Body of pancreas (tissue), 4 donors: ENCODE measurements around the gene SFXN3. TPM values are rescaled to one million over a fixed set of nuclear protein-coding genes. Genes with fewer than 3 reads are reported as not detected.

ENCODE experiments used
- ATAC-seq: fragments of 150-250 bp; one replicate; pipeline ENCODE4 v1.9.1; 2016
- DNase-seq, 4 donors: peaks; one replicate each; pipeline ENCODE4 v3.0.0-alpha.2; 2019
- H3K27ac ChIP-seq, 4 donors: fragments of 200-600 bp; sonication (generic); 1 replicate in 3 of 4; 2 replicates in 1 of 4; pipeline versions ENCODE4 v1.5.1 to v1.6.1; 2016 to 2019; ENCODE audit warnings: mild to moderate bottlenecking in 1 of 4, mixed read lengths in 1 of 4, moderate library complexity in 1 of 4
- H3K27me3 ChIP-seq, 2 donors: fragments of 200-600 bp; sonication (generic); one replicate each; pipeline ENCODE4 v1.6.0; 2016; ENCODE audit warnings: mild to moderate bottlenecking in 1 of 2
- H3K36me3 ChIP-seq, 2 donors: fragments of 200-600 bp; sonication (generic); replicated peaks in 1 of 2; 2 replicates each; pipeline ENCODE4 v1.5.1; 2016; ENCODE audit warnings: low read depth in 2 of 2; ENCODE audit not compliant: insufficient read depth in 1 of 2
- H3K4me1 ChIP-seq: fragments of 200-600 bp; sonication (generic); one replicate; pipeline ENCODE4 v1.6.0; 2016
- H3K4me3 ChIP-seq, 2 donors: fragments of 200-600 bp; sonication (generic); 1 replicate in 1 of 2; 2 replicates in 1 of 2; pipeline ENCODE4 v1.5.1; 2016 to 2019
- H3K9me3 ChIP-seq, 3 donors: fragments of 200-600 bp; sonication (generic); 1 replicate in 2 of 3; 2 replicates in 1 of 3; pipeline ENCODE4 v1.5.1; 2016
- POLR2A ChIP-seq, 3 donors: fragments of 450-650 bp; IDR thresholded peaks; one replicate each; pipeline ENCODE4 v1.6.1; 2016; ENCODE audit warnings: antibody characterized with exemption in 3 of 3, mild to moderate bottlenecking in 2 of 3
- WGBS, 2 donors: methylation state at CpG; one replicate each; pipeline ENCODE4 v1.1.5; 2017; 5-methylcytosine and 5-hydroxymethylcytosine counted together
- intact Hi-C: fragments of 100-400 bp; cut with DNase I; formaldehyde crosslinking; loops from one replicate; pipeline ENCODE4 v1.15.1; 2023
- total RNA-seq, 2 donors: library from RNA; depleted of rRNA; stranded (reverse); fragments of >200 nt; gene quantifications; one replicate each; pipeline ENCODE4 v1.1.0, GENCODE V29; 2016
- TF ChIP-seq, protein P1 (sequence below), 7 experiments: fragments of 450-650 bp in 4 of 7; fragments of 200-600 bp in 3 of 7; sonication (generic) in 3 of 7; IDR thresholded peaks; one replicate each; pipeline ENCODE4 v1.5.1; 2016 to 2019; ENCODE audit warnings: antibody characterized with exemption in 7 of 7

SFXN3 gene
- total RNA-seq, 2 donors from 2014 or later: 23.4 to 61.7 TPM

- no peak for TF ChIP-seq POLR2A (IDR thresholded peaks at IDR 0.05)
- TF ChIP-seq, protein P1, sequence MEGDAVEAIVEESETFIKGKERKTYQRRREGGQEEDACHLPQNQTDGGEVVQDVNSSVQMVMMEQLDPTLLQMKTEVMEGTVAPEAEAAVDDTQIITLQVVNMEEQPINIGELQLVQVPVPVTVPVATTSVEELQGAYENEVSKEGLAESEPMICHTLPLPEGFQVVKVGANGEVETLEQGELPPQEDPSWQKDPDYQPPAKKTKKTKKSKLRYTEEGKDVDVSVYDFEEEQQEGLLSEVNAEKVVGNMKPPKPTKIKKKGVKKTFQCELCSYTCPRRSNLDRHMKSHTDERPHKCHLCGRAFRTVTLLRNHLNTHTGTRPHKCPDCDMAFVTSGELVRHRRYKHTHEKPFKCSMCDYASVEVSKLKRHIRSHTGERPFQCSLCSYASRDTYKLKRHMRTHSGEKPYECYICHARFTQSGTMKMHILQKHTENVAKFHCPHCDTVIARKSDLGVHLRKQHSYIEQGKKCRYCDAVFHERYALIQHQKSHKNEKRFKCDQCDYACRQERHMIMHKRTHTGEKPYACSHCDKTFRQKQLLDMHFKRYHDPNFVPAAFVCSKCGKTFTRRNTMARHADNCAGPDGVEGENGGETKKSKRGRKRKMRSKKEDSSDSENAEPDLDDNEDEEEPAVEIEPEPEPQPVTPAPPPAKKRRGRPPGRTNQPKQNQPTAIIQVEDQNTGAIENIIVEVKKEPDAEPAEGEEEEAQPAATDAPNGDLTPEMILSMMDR (IDR thresholded peaks at IDR 0.05): no peak
Observed at GRCh38 chr10:101036726-101037125, 5.7 kb downstream of the SFXN3 start.

GRCh38 chr10:101038484-101038883 lies 7.5 kb downstream of the SFXN3 start:
- 75 to 81% methylated on average over 5 of the region's 5 CpGs for WGBS, 2 donors
- peaks cover 0 to 8% of the 10 kb centered on the region in 2 donors for H3K36me3 ChIP-seq
- TF ChIP-seq, protein P1 (IDR thresholded peaks at IDR 0.05): no peak
- no peak for TF ChIP-seq POLR2A (IDR thresholded peaks at IDR 0.05)

More at GRCh38 chr10:101036726-101037125, 5.7 kb downstream of the SFXN3 start:
- no peaks in the 10 kb centered on the region for H3K27me3 ChIP-seq
- H3K27ac ChIP-seq: no peak overlapping the region
- 73 to 88% methylated on average over 1 to 7 of the region's 7 CpGs for WGBS, 2 donors
- no peak for ATAC-seq
- peaks cover 0 to 8% of the 10 kb centered on the region in 2 donors for H3K36me3 ChIP-seq
- no peak overlapping the region for H3K4me3 ChIP-seq
- DNase-seq: no peak
- H3K9me3 ChIP-seq: no peaks in the 10 kb centered on the region
- intact Hi-C loops: no loop called here
- H3K4me1 ChIP-seq: peaks cover 26% of the 10 kb centered on the region

DNA sequence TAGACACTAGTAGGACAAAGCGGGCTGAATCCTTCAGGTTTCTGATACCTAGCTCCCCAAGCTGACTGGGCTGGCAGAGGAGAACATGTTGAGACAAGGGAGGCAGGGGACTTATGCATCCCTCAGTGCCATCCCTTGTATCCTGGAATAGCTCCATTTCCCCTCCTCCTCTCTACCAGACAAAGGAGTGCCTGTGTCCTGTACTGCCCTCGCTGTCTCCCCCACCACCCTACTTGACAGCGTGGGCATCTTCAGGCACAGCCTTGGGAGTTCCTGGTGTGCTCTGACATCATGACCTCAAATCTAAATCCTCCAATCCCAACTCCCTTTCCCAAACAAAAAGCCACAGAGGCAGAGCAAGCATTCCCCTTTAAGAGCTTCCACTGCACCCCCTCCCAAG lies 9.0 kb downstream of the SFXN3 start:
- Histone ChIP-seq H3K36me3 (peaks cover 0 to 8% of the 10 kb centered on the region in 2 donors), H3K9me3 (no peaks in the 10 kb centered on the region), H3K4me3 (no peak overlapping the region), H3K27ac (no peak overlapping the region), H3K4me1 (peaks cover 20% of the 10 kb centered on the region), H3K27me3 (no peaks in the 10 kb centered on the region)
- WGBS, 2 donors: 93 to 98% methylated on average over 3 of the region's 3 CpGs
- DNase-seq (no peak), ATAC-seq (no peak)
- intact Hi-C loops: no loop called here
- TF ChIP-seq, protein P1 (IDR thresholded peaks at IDR 0.05): no peak
- no peak for TF ChIP-seq POLR2A (IDR thresholded peaks at IDR 0.05)

More at GRCh38 chr10:101038484-101038883, 7.5 kb downstream of the SFXN3 start:
- ATAC-seq (no peak), DNase-seq (no peak)
- Histone ChIP-seq H3K27me3 (no peaks in the 10 kb centered on the region), H3K27ac (no peak overlapping the region), H3K4me1 (peaks cover 24% of the 10 kb centered on the region), H3K4me3 (no peak overlapping the region), H3K9me3 (no peaks in the 10 kb centered on the region)
- intact Hi-C loops: no loop called here

GRCh38 chr10:101040851-101041250 lies 9.8 kb downstream of the SFXN3 start:
- DNase-seq (no peak), ATAC-seq (no peak)
- Histone ChIP-seq H3K4me3 (no peak overlapping the region), H3K4me1 (peaks cover 20% of the 10 kb centered on the region), H3K9me3 (no peaks in the 10 kb centered on the region), H3K36me3 (peaks cover 0 to 8% of the 10 kb centered on the region in 2 donors), H3K27me3 (no peaks in the 10 kb centered on the region), H3K27ac (no peak overlapping the region)
- TF ChIP-seq POLR2A (IDR thresholded peaks at IDR 0.05): no peak
- TF ChIP-seq, protein P1 (IDR thresholded peaks at IDR 0.05): no peak
- intact Hi-C loops: no loop called here
- WGBS, 2 donors: 24 to 30% methylated on average over 2 of the region's 2 CpGs

DNA sequence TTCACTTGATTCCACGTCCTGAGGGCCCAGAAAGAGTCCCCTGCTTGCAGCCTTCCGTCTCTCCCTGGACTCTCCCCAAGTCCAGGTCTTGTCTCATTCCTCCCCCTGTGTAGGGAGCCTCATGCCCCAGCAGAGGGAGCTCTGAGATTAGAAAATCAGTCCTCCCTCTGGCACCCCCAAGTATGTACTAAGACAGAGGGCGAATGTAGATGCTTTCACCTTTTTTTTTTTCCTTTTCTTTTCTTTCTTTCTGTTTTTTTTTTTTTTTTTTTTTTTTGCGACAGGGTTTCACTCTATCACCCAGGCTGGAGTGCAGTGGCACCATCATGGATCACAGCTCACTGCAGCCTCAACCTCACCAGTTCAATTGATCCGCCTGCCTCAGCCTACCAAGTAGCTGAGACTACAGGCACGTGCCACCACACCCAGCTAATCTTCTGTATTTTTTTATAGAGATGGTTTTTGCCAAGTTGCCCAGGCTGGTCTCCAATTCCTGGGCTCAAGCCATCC lies 10.3 kb downstream of the SFXN3 start:
- Histone ChIP-seq H3K27ac (peak overlapping the region in 2 of 4 donors; percentile 84 to 90), H3K27me3 (no peaks in the 10 kb centered on the region), H3K9me3 (no peaks in the 10 kb centered on the region), H3K4me1 (peaks cover 20% of the 10 kb centered on the region), H3K36me3 (peaks cover 0 to 5% of the 10 kb centered on the region in 2 donors), H3K4me3 (no peak overlapping the region)
- DNase-seq (peak; percentile 84 to 92 (median 88)), ATAC-seq (peak; percentile 59)
- 20 to 23% methylated on average over 5 to 6 of the region's 6 CpGs for WGBS, 2 donors
- intact Hi-C loops: no loop called here
- TF ChIP-seq, protein P1 (IDR thresholded peaks at IDR 0.05): peak; percentile 65 to 95 (median 89)
- no peak for TF ChIP-seq POLR2A (IDR thresholded peaks at IDR 0.05)
